Thoracic aorta (tissue), 2 donors: ENCODE data around the gene FGD6. TPM values are rescaled to one million over a fixed set of nuclear protein-coding genes. Genes with fewer than 3 reads are reported as not detected.

Experiments
- ATAC-seq: fragments of 150-250 bp; one replicate; pipeline ENCODE4 v1.8.0; 2017; ENCODE audit warnings: low read depth; ENCODE audit not compliant: insufficient number of reproducible peaks, low FRiP score
- DNase-seq: peaks from one replicate; pipeline ENCODE4 v3.0.0-alpha.2; 2020; ENCODE audit warnings: low spot score
- H3K27ac ChIP-seq, 2 donors: fragments of 200-600 bp; sonication (generic); 1 replicate in 1 of 2; 2 replicates in 1 of 2; pipeline ENCODE4 v1.5.1; 2016; ENCODE audit warnings: mild to moderate bottlenecking in 2 of 2, moderate library complexity in 2 of 2
- H3K27me3 ChIP-seq: fragments of 200-600 bp; sonication (generic); replicated peaks from 2 replicates; pipeline ENCODE4 v1.6.0; 2016; ENCODE audit warnings: mild to moderate bottlenecking; ENCODE audit not compliant: insufficient read depth
- H3K36me3 ChIP-seq: fragments of 200-600 bp; sonication (generic); one replicate; pipeline ENCODE4 v1.5.1; 2016
- H3K4me1 ChIP-seq, 2 donors: fragments of 200-600 bp; sonication (generic); 1 replicate in 1 of 2; 2 replicates in 1 of 2; pipeline versions ENCODE4 v1.5.1 to v1.6.0; 2016; ENCODE audit warnings: low read depth in 2 of 2, mild to moderate bottlenecking in 1 of 2; ENCODE audit not compliant: control insufficient read depth in 1 of 2
- H3K4me3 ChIP-seq: fragments of 200-600 bp; sonication (generic); 2 replicates; pipeline ENCODE4 v1.5.1; 2016; ENCODE audit warnings: mild to moderate bottlenecking
- H3K9me3 ChIP-seq: fragments of 200-600 bp; sonication (generic); 2 replicates; pipeline ENCODE4 v1.5.1; 2016
- total RNA-seq, 2 donors: library from RNA; depleted of rRNA; stranded (reverse); fragments of >200 nt; gene quantifications; one replicate each; pipeline versions ENCODE4 v1.1.0 to v1.2.3, GENCODE V29; 2016
- TF ChIP-seq, protein P1 (sequence below): fragments of 200-600 bp; sonication (generic); IDR thresholded peaks from one replicate; pipeline ENCODE4 v1.5.1; 2019; ENCODE audit warnings: antibody characterized with exemption

FGD6 gene
- total RNA-seq, 2 donors from 2014 or later: 8.4 to 9.8 TPM

DNA sequence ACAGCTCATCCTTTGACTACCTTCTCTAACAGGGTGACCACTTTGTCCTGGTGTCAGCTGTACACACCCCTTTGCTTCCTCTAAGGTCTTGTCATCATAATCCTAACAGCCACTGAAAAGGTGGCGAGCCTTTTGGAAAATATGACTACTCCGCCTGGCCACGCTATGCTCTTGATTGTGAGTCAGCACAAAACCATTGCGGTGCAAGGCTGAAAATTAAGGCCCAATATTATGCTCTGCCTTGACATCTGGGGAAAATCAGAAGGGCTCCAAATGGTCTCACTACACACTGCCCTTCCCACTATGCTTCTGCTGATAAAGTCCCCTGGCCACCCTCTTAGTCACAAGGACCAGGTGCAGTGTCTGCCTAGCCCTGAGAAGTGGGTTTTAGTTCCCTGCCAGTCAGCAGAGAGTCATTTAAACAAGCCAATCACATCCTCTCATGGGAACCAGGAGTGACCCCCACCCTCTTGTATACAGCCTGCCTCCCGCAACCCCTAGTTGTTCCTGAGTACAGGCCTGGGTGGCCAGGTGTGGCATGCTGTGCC lies 34.3 kb downstream of the FGD6 start:
- TF ChIP-seq, protein P1, sequence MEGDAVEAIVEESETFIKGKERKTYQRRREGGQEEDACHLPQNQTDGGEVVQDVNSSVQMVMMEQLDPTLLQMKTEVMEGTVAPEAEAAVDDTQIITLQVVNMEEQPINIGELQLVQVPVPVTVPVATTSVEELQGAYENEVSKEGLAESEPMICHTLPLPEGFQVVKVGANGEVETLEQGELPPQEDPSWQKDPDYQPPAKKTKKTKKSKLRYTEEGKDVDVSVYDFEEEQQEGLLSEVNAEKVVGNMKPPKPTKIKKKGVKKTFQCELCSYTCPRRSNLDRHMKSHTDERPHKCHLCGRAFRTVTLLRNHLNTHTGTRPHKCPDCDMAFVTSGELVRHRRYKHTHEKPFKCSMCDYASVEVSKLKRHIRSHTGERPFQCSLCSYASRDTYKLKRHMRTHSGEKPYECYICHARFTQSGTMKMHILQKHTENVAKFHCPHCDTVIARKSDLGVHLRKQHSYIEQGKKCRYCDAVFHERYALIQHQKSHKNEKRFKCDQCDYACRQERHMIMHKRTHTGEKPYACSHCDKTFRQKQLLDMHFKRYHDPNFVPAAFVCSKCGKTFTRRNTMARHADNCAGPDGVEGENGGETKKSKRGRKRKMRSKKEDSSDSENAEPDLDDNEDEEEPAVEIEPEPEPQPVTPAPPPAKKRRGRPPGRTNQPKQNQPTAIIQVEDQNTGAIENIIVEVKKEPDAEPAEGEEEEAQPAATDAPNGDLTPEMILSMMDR: no peak
- Histone ChIP-seq H3K4me1 (no peaks in the 10 kb centered on the region), H3K9me3 (no peaks in the 10 kb centered on the region), H3K27me3 (no peaks in the 10 kb centered on the region), H3K4me3 (no peak overlapping the region), H3K36me3 (no peaks in the 10 kb centered on the region), H3K27ac (no peak overlapping the region)
- DNase-seq: no peak
- ATAC-seq: no peak

DNA sequence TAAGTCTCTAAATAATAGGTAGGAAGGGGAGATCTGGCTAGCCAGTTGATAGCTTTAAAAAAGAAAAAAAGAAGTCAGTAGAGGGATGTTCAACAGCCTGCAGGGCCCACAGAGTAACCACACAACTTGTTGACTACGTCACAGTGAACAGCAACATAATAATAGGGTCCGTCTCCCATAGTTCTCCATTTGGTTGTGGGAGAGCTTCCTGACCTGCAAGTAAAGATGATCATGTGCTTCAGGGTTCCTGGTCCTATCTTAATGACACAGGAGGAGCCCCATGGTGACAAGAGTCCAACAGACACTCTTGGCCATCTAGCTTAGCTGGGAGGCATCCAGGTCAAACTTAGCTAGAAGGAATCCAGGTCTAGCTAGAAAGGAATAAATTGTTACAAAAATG lies 36.2 kb downstream of the FGD6 start:
- H3K4me1 ChIP-seq: no peaks in the 10 kb centered on the region
- no peaks in the 10 kb centered on the region for H3K36me3 ChIP-seq
- TF ChIP-seq, protein P1: no peak
- H3K27me3 ChIP-seq: no peaks in the 10 kb centered on the region
- no peak for ATAC-seq
- H3K4me3 ChIP-seq: no peak overlapping the region
- DNase-seq: no peak
- H3K9me3 ChIP-seq: no peaks in the 10 kb centered on the region
- H3K27ac ChIP-seq: no peak overlapping the region

DNA sequence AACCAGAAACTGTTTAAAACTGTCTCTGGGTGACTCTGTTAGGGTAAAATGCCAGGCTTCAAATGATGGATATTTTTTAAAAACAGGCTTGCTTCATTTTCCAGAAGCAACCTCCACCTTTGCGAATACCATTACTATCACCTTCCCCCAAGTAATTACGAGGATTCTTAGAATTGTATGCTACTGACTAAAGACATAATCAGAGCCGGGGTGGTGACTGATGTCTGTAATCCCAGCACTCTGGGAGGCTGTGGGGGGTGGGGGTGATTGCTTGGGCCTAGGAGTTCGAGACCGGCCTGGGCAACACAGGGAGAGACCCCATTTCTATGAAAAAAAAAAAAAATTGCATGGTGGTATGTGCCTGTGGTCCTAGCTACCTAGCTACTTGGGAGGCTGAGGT lies 38.3 kb downstream of the FGD6 start:
- H3K27me3 ChIP-seq: no peaks in the 10 kb centered on the region
- H3K36me3 ChIP-seq: no peaks in the 10 kb centered on the region
- no peaks in the 10 kb centered on the region for H3K4me1 ChIP-seq
- ATAC-seq (no peak), DNase-seq (no peak)
- no peaks in the 10 kb centered on the region for H3K9me3 ChIP-seq
- H3K27ac ChIP-seq: no peak overlapping the region
- TF ChIP-seq, protein P1: no peak
- H3K4me3 ChIP-seq: no peak overlapping the region

DNA sequence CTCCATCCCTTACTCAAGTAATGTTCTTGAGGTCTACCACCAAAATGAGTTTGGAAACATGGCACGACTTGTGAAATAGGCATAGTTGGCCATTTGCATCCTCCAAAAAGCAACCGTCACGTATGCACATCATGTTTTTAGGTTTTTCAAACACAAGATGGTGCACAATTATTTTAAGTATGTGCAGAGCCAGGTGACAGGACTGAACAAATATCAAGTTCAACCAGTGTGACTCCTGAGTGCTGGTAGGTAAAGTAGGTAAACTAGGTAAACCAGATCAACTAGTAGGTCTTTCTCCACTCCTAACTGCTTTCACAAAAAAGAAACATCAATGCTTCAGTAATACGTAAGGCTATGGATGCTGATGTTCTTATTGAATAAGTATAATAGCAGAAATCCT lies 39.1 kb downstream of the FGD6 start:
- TF ChIP-seq, protein P1: no peak
- H3K36me3 ChIP-seq: no peaks in the 10 kb centered on the region
- no peaks in the 10 kb centered on the region for H3K9me3 ChIP-seq
- H3K4me3 ChIP-seq: no peak overlapping the region
- no peak overlapping the region for H3K27ac ChIP-seq
- DNase-seq (no peak), ATAC-seq (no peak)
- H3K4me1 ChIP-seq: peaks cover 5 to 9% of the 10 kb centered on the region in 2 donors
- no peaks in the 10 kb centered on the region for H3K27me3 ChIP-seq

DNA sequence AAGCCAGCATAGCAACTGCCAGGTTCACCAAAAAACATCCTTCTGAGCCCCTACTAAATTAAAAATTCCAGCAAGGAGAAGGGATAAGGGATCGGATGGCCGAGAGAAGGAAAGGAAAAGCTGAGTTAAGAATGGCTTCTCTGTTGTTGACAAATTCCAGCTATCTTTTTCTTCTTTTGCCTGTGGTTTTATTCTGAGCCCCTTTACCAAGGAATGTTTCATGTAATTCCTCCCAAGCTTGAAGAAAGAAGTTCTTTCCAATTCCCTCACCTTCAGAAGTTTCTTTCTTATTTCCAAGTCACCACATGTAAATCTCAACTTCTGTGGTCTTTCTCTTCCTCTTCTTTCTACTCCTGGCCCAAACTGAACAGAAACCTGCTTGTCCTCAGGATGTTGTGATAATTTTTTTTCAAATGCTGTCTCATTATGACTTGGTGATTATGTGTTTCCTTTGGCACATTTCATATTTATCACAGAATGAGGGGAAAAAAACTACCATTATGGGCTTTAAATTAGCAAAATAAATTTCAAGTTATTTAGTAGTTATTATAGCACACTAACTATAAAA lies 40.0 kb downstream of the FGD6 start:
- TF ChIP-seq, protein P1: no peak
- Histone ChIP-seq H3K27ac (no peak overlapping the region), H3K36me3 (no peaks in the 10 kb centered on the region), H3K9me3 (no peaks in the 10 kb centered on the region), H3K27me3 (no peaks in the 10 kb centered on the region), H3K4me3 (no peak overlapping the region), H3K4me1 (peaks cover 5 to 10% of the 10 kb centered on the region in 2 donors)
- ATAC-seq: no peak
- no peak for DNase-seq
